Activated CD8-positive, alpha-beta memory T cell treated with anti-CD3 and anti-CD28 coated beads for 1 hour (primary cell): Measurements from ENCODE around the gene CEP112.

Experiments used
- DNase-seq, 2 donors: peaks; one replicate each; pipeline ENCODE4 v3.0.0-alpha.2; 2020; ENCODE audit warnings: low read depth in 1 of 2; ENCODE audit errors: extremely low read depth in 1 of 2

CEP112 gene

GRCh38 chr17:65998675-65999074 is 193.3 kb downstream of the CEP112 start:
- no peak for DNase-seq

- no peak for DNase-seq
Measured at GRCh38 chr17:65994679-65995078, 197.3 kb downstream of the CEP112 start.

GRCh38 chr17:65994114-65994513 is 197.8 kb downstream of the CEP112 start:
- no peak for DNase-seq

- DNase-seq, result no peak
Measured at GRCh38 chr17:65990593-65990992, 201.3 kb downstream of the CEP112 start.

GRCh38 chr17:65988451-65988850 is 203.5 kb downstream of the CEP112 start:
- DNase-seq, result no peak

GRCh38 chr17:65987988-65988387 is 203.9 kb downstream of the CEP112 start:
- DNase-seq, result no peak

- no peak for DNase-seq
Measured at GRCh38 chr17:65985571-65985970, 206.4 kb downstream of the CEP112 start.

GRCh38 chr17:65984299-65984698 is 207.6 kb downstream of the CEP112 start:
- DNase-seq, result no peak

- no peak for DNase-seq
Measured at GRCh38 chr17:65978871-65979270, 213.1 kb downstream of the CEP112 start.

GRCh38 chr17:65977041-65977440 is 214.9 kb downstream of the CEP112 start:
- no peak for DNase-seq

- DNase-seq, result no peak
Measured at GRCh38 chr17:65975878-65976277, 216.1 kb downstream of the CEP112 start.

- DNase-seq, result no peak
Measured at GRCh38 chr17:65973237-65973636, 218.7 kb downstream of the CEP112 start.

- no peak for DNase-seq
Measured at GRCh38 chr17:65967372-65967771, 224.6 kb downstream of the CEP112 start.

- no peak for DNase-seq
Measured at GRCh38 chr17:65966072-65966695, 225.7 kb downstream of the CEP112 start.

- DNase-seq, result no peak
Measured at GRCh38 chr17:65963179-65963578, 228.8 kb downstream of the CEP112 start.

- DNase-seq, result no peak
Measured at GRCh38 chr17:65959630-65960029, 232.3 kb downstream of the CEP112 start.

GRCh38 chr17:65956814-65957213 is 235.1 kb downstream of the CEP112 start:
- DNase-seq, result no peak

GRCh38 chr17:65954148-65954449 is 237.8 kb downstream of the CEP112 start:
- no peak for DNase-seq

- DNase-seq, result no peak
Measured at GRCh38 chr17:65953316-65954147, 238.4 kb downstream of the CEP112 start.

- DNase-seq, result no peak
Measured at GRCh38 chr17:65952586-65952985, 239.3 kb downstream of the CEP112 start.

- DNase-seq, result no peak
Measured at GRCh38 chr17:65952015-65952414, 239.9 kb downstream of the CEP112 start.

- no peak for DNase-seq
Measured at GRCh38 chr17:65947831-65948230, 244.1 kb downstream of the CEP112 start.

GRCh38 chr17:65942592-65942991 is 249.3 kb downstream of the CEP112 start:
- DNase-seq, result no peak
